B cell (primary cell): Measurements from ENCODE around the gene HMGN3. TPM values are rescaled to one million over a fixed set of nuclear protein-coding genes. Genes with fewer than 3 reads are reported as not detected.

Experiments
- ATAC-seq: fragments of 200-7000 bp; cut with Tn5 transposase; one replicate; pipeline ENCODE4 v1.10.0; 2021; ENCODE audit warnings: low read depth, mild to moderate bottlenecking, moderate number of reproducible peaks, moderate library complexity
- CTCF ChIA-PET: fragments of 350-600 bp; sonication (Branson Sonifier 250); formaldehyde crosslinking; loops from one replicate; lab custom pipeline; 2021; ENCODE audit warnings: antibody characterized with exemption, inconsistent platforms; lab: Charles Lee
- POLR2A ChIA-PET: fragments of 350-600 bp; sonication (Branson Sonifier 250); formaldehyde crosslinking; loops from one replicate; lab custom pipeline; 2021; ENCODE audit warnings: antibody characterized with exemption; lab: Charles Lee
- DNase-seq: peaks from one replicate; pipeline ENCODE4 v3.0.0; 2013
- H2AFZ ChIP-seq: 2 replicates; pipeline ENCODE4 v1.6.1; 2012; ENCODE audit warnings: mild to moderate bottlenecking, low read depth, low read length; ENCODE audit not compliant: insufficient read depth, poor library complexity, severe bottlenecking
- H3K27ac ChIP-seq, 2 donors: 1 replicate in 1 of 2; 2 replicates in 1 of 2; pipeline ENCODE4 v1.5.1; 2012 to 2013; ENCODE audit warnings: low read length in 2 of 2, mild to moderate bottlenecking in 2 of 2, moderate library complexity in 1 of 2
- H3K27me3 ChIP-seq, 4 experiments: fragments of 200-600 bp in 1 of 4; sonication (generic) in 1 of 4; replicated peaks in 1 of 4; 1 replicate in 2 of 4; 2 replicates in 2 of 4; pipeline versions ENCODE4 v1.6.1 to v1.7.0; 2013 to 2016; ENCODE audit warnings: low read length in 3 of 4, mild to moderate bottlenecking in 2 of 4, mixed read lengths in 1 of 4, moderate library complexity in 1 of 4; ENCODE audit not compliant: insufficient read depth in 4 of 4, control insufficient read depth in 3 of 4; ENCODE audit errors: control extremely low read depth in 1 of 4
- H3K36me3 ChIP-seq, 2 experiments: replicated peaks in 1 of 2; 1 replicate in 1 of 2; 2 replicates in 1 of 2; pipeline versions ENCODE4 v1.6.1 to v1.7.1; 2013; ENCODE audit warnings: low read length in 1 of 2; ENCODE audit not compliant: insufficient read depth in 2 of 2, control insufficient read depth in 1 of 2; ENCODE audit errors: control extremely low read depth in 1 of 2, extremely low read depth in 1 of 2
- H3K4me1 ChIP-seq, 2 donors: fragments of 200-600 bp in 1 of 2; sonication (generic) in 1 of 2; 1 replicate in 1 of 2; 2 replicates in 1 of 2; pipeline versions ENCODE4 v1.5.1 to v1.6.1; 2013 to 2017; ENCODE audit warnings: low read length in 2 of 2; ENCODE audit not compliant: control insufficient read depth in 2 of 2, insufficient read depth in 2 of 2
- H3K4me2 ChIP-seq: replicated peaks from 2 replicates; pipeline ENCODE3; 2012; ENCODE audit warnings: mild to moderate bottlenecking, low read depth, low read length; ENCODE audit not compliant: poor library complexity, severe bottlenecking
- H3K4me3 ChIP-seq, 5 experiments: fragments of 200-600 bp in 1 of 5; sonication (generic) in 1 of 5; 1 replicate in 3 of 5; 2 replicates in 2 of 5; pipeline versions ENCODE4 v1.5.1 to v1.7.0; 2011 to 2016; ENCODE audit warnings: low read length in 4 of 5, mild to moderate bottlenecking in 4 of 5, low read depth in 2 of 5, control low read depth in 1 of 5, moderate library complexity in 1 of 5; ENCODE audit not compliant: insufficient read depth in 1 of 5; ENCODE audit errors: control extremely low read depth in 1 of 5, extremely low read depth in 1 of 5
- H3K79me2 ChIP-seq: fragments of 200-600 bp; sonication (generic); one replicate; pipeline ENCODE4 v1.6.0; 2016; ENCODE audit warnings: low read length; ENCODE audit not compliant: control insufficient read depth, insufficient read depth
- H3K9ac ChIP-seq: fragments of 200-600 bp; sonication (generic); 2 replicates; pipeline ENCODE4 v1.6.1; 2017; ENCODE audit warnings: mild to moderate bottlenecking, low read length, moderate library complexity
- H3K9me3 ChIP-seq, 3 donors: one replicate each; pipeline versions ENCODE4 v1.6.1 to v1.7.1; 2013; ENCODE audit warnings: low read length in 2 of 3; ENCODE audit not compliant: control insufficient read depth in 2 of 3, insufficient read depth in 1 of 3; ENCODE audit errors: control extremely low read depth in 1 of 3
- H4K20me1 ChIP-seq: 2 replicates; pipeline ENCODE4 v1.6.0; 2012; ENCODE audit warnings: mild to moderate bottlenecking, low read length; ENCODE audit not compliant: insufficient read depth, control insufficient read depth, poor library complexity, severe bottlenecking
- H3K27ac Mint-ChIP-seq: one replicate; pipeline ENCODE4 v1.8.0; 2021; ENCODE audit warnings: mixed read lengths
- H3K27me3 Mint-ChIP-seq: one replicate; pipeline ENCODE4 v1.8.0; 2021; ENCODE audit warnings: mixed read lengths
- H3K4me1 Mint-ChIP-seq: one replicate; pipeline ENCODE4 v1.8.0; 2021; ENCODE audit warnings: mixed read lengths
- H3K4me3 Mint-ChIP-seq: one replicate; pipeline ENCODE4 v1.8.0; 2021; ENCODE audit warnings: mixed read lengths
- H3K9me3 Mint-ChIP-seq: one replicate; pipeline ENCODE4 v1.8.0; 2022; ENCODE audit warnings: mixed read lengths; ENCODE audit not compliant: insufficient read depth
- CTCF ChIP-seq: fragments of 200-600 bp; IDR thresholded peaks from one replicate; pipeline ENCODE4 v1.8.0; 2022; ENCODE audit warnings: antibody characterized with exemption, mild to moderate bottlenecking
- whole genome bisulfite sequencing: methylation state at CpG from one replicate; pipeline ENCODE4 v1.1.5; 2013; ENCODE audit warnings: missing lambda C conversion rate; ENCODE audit not compliant: insufficient coverage; 5-methylcytosine and 5-hydroxymethylcytosine counted together
- intact Hi-C: fragments of 100-400 bp; cut with micrococcal nuclease; formaldehyde crosslinking; loops from one replicate; pipeline ENCODE4 v1.10.0; 2022
- polyA plus RNA-seq: library from polyadenylated mRNA; depleted of rRNA; stranded (reverse); fragments of >200 nt; gene quantifications from 2 replicates; pipeline ENCODE4 v1.2.3, GENCODE V29; 2012
- total RNA-seq, 2 donors: library from RNA; stranded (reverse); fragments of 120-200 nt in 1 of 2; gene quantifications; 1 replicate in 1 of 2; 2 replicates in 1 of 2; pipeline versions ENCODE4 v1.2.3 to v1.2.4, GENCODE V29; 2013 to 2022

HMGN3 gene
- total and polyA plus RNA-seq, 2 donors (not counting 1 experiment from before 2014, with no cell fraction given): 40.1 to 44.3 TPM

GRCh38 chr6:79158856-79159516 lies 75.5 kb downstream of the HMGN3 start:
- H3K79me2 ChIP-seq: no peaks in the 10 kb centered on the region
- no peaks in the 10 kb centered on the region for H3K4me1 Mint-ChIP-seq

More at GRCh38 chr6:79158856-79159516, 75.5 kb downstream of the HMGN3 start:
- H3K27ac Mint-ChIP-seq: no peak overlapping the region
- H3K4me3 Mint-ChIP-seq: no peak overlapping the region
- H3K4me2 ChIP-seq: no peak overlapping the region
- ChIA-PET CTCF (no interaction called here), POLR2A (no interaction called here)
- TF ChIP-seq CTCF: no peak
- no peaks in the 10 kb centered on the region for H3K9me3 Mint-ChIP-seq
- H2AFZ ChIP-seq: no peak overlapping the region
- 100% methylated on average over 1 of the region's 5 CpGs for WGBS
- H3K9me3 ChIP-seq: peaks cover 0 to 3% (median 0%) of the 10 kb centered on the region in 3 donors
- no peaks in the 10 kb centered on the region for H4K20me1 ChIP-seq
- no peaks in the 10 kb centered on the region for H3K27me3 ChIP-seq
- intact Hi-C loops: no loop called here
- H3K36me3 ChIP-seq: no peaks in the 10 kb centered on the region
- H3K4me3 ChIP-seq: no peak overlapping the region
- no peak overlapping the region for H3K27ac ChIP-seq
- no peaks in the 10 kb centered on the region for H3K4me1 ChIP-seq
- H3K27me3 Mint-ChIP-seq: peaks cover 11% of the 10 kb centered on the region
- DNase-seq (no peak), ATAC-seq (no peak)
- H3K9ac ChIP-seq: no peak overlapping the region
